Measurements from ENCODE around the gene KCNQ1.

DNA sequence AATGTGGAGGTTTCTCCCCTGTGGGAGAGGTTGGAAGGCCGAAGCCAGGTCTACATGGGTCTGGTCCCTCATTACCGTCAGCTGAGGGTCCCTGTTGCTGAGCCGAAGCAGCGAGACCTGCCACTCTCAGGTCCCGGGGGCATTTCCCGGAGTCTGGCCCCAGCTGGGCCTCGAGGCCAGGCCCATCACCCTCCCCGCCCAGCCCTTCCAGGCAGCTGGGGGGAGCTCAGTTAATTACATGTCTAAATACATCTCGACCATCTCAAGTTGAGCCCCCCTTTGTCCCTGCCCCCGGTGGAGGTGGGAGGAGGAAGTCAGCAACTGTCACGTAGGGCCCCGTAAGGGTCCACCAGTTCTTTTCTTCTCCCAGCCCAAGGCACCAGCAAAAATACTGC is 437.2 kb downstream of the KCNQ1 start:
- TF ChIP-seq, protein P1, sequence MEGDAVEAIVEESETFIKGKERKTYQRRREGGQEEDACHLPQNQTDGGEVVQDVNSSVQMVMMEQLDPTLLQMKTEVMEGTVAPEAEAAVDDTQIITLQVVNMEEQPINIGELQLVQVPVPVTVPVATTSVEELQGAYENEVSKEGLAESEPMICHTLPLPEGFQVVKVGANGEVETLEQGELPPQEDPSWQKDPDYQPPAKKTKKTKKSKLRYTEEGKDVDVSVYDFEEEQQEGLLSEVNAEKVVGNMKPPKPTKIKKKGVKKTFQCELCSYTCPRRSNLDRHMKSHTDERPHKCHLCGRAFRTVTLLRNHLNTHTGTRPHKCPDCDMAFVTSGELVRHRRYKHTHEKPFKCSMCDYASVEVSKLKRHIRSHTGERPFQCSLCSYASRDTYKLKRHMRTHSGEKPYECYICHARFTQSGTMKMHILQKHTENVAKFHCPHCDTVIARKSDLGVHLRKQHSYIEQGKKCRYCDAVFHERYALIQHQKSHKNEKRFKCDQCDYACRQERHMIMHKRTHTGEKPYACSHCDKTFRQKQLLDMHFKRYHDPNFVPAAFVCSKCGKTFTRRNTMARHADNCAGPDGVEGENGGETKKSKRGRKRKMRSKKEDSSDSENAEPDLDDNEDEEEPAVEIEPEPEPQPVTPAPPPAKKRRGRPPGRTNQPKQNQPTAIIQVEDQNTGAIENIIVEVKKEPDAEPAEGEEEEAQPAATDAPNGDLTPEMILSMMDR (IDR thresholded peaks at IDR 0.05), result no peak
- TF ChIP-seq TEAD4 (CRISPR knock-in tag; IDR thresholded peaks at IDR 0.05) (no peak), NR1H2 (CRISPR knock-in tag; IDR thresholded peaks at IDR 0.05) (no peak), MAX (CRISPR knock-in tag; IDR thresholded peaks at IDR 0.05) (no peak), TCF7 (CRISPR knock-in tag; IDR thresholded peaks at IDR 0.05; ENCODE audit: low read depth) (no peak), NFYB (CRISPR knock-in tag; conservative IDR thresholded peaks at IDR 0.05; ENCODE audit: low read depth) (no peak), USF1 (CRISPR knock-in tag; IDR thresholded peaks at IDR 0.05) (no peak)

Measured in WTC11 (cell line).